Right atrium auricular region (tissue), 2 donors: ENCODE data around the gene DCUN1D4. TPM values are rescaled to one million over a fixed set of nuclear protein-coding genes. Genes with fewer than 3 reads are reported as not detected.

Experiments
- DNase-seq: peaks from one replicate; pipeline ENCODE4 v3.0.0-alpha.2; 2019; ENCODE audit warnings: low spot score
- H3K27ac ChIP-seq, 2 donors: fragments of 200-600 bp; sonication (generic); 1 replicate in 1 of 2; 2 replicates in 1 of 2; pipeline ENCODE4 v1.5.1; 2016 to 2019
- H3K27me3 ChIP-seq, 2 donors: fragments of 200-600 bp; sonication (generic); one replicate each; pipeline versions ENCODE4 v1.5.1 to v1.6.0; 2017 to 2019
- H3K36me3 ChIP-seq: fragments of 200-600 bp; sonication (generic); one replicate; pipeline ENCODE4 v1.5.1; 2016
- H3K4me1 ChIP-seq, 2 donors: fragments of 200-600 bp; sonication (generic); one replicate each; pipeline versions ENCODE4 v1.5.1 to v1.6.0; 2017 to 2019
- H3K4me3 ChIP-seq, 2 donors: fragments of 200-600 bp; sonication (generic); 1 replicate in 1 of 2; 2 replicates in 1 of 2; pipeline ENCODE4 v1.5.1; 2017 to 2019; ENCODE audit warnings: mild to moderate bottlenecking in 1 of 2, moderate library complexity in 1 of 2
- H3K9me3 ChIP-seq, 2 donors: fragments of 200-600 bp; sonication (generic); one replicate each; pipeline ENCODE4 v1.5.1; 2019
- total RNA-seq, 2 donors: library from RNA; depleted of rRNA; stranded (reverse); fragments of >200 nt; gene quantifications; one replicate each; pipeline ENCODE4 v1.1.0, GENCODE V29; 2016
- TF ChIP-seq, protein P1 (sequence below), 2 donors: fragments of 200-600 bp; sonication (generic); IDR thresholded peaks; one replicate each; pipeline ENCODE4 v1.5.1; 2019; ENCODE audit warnings: antibody characterized with exemption in 2 of 2

DCUN1D4 gene
- total RNA-seq, 2 donors from 2014 or later, result 22.6 to 26.1 TPM

DNA sequence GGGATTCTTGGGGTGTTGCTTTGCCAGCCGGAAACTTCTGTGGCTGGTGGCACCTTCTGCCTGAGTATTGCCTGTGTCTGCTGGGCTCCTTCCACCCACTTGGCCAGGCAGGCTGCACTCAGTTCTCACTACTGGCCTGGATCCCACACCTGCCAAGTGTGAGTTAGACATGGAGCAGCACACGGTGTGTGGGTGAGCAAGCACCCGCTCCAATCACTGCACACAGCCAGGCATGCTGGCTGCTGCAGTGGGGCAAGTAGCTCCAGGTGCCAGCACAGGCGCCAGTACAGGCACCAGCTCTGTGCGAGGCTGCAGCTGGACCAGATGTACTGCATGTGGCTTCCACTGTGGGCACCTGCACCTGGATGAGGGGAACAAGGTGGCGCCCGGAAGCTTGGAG is 23.9 kb downstream of the DCUN1D4 start:
- DNase-seq, result no peak
- H3K4me3 ChIP-seq, result no peak overlapping the region
- TF ChIP-seq, protein P1, sequence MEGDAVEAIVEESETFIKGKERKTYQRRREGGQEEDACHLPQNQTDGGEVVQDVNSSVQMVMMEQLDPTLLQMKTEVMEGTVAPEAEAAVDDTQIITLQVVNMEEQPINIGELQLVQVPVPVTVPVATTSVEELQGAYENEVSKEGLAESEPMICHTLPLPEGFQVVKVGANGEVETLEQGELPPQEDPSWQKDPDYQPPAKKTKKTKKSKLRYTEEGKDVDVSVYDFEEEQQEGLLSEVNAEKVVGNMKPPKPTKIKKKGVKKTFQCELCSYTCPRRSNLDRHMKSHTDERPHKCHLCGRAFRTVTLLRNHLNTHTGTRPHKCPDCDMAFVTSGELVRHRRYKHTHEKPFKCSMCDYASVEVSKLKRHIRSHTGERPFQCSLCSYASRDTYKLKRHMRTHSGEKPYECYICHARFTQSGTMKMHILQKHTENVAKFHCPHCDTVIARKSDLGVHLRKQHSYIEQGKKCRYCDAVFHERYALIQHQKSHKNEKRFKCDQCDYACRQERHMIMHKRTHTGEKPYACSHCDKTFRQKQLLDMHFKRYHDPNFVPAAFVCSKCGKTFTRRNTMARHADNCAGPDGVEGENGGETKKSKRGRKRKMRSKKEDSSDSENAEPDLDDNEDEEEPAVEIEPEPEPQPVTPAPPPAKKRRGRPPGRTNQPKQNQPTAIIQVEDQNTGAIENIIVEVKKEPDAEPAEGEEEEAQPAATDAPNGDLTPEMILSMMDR (IDR thresholded peaks at IDR 0.05), result no peak
- peaks cover 49% of the 10 kb centered on the region for H3K36me3 ChIP-seq
- H3K4me1 ChIP-seq, result no peaks in the 10 kb centered on the region
- H3K27me3 ChIP-seq, result no peaks in the 10 kb centered on the region
- no peaks in the 10 kb centered on the region for H3K9me3 ChIP-seq
- no peak overlapping the region for H3K27ac ChIP-seq

DNA sequence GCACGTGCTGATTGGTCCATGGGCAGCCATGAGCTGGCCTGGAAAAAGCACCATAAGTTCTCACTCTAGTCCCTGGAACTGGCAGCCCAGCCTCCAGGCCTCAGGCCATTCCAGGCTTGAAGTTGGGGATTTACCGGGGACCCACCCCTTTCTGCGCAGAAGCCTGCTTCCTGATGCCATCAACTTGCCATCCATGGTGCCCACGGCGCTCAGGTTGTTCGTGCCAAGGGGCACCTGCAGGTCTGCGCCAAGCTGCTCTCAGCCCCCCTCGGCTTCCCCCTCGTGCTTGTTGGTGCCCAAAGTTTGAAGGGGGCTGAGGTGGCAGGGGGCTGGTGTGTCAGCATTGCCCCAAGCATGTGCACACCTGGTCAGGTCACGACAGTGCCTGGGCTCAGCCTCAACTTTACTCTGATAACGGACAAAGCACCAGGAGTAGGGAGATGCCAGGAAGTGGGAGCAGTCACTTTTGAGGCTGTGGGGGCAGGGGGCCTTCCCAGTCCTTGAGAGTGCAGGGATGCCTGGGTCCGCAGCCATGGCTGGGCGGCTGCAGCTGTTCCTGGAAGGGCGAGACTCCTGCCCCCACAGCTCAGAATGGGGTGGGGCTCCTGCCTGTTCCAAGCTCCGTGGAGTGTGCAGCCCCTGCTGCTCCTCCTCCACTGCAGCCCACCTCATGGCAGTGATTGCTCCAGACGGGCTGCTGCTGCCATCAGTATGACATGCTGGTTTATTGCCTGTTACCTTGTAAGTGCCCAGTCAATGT is 24.9 kb downstream of the DCUN1D4 start:
- Histone ChIP-seq H3K27me3 (no peaks in the 10 kb centered on the region), H3K4me3 (no peak overlapping the region), H3K36me3 (peaks cover 56% of the 10 kb centered on the region), H3K9me3 (no peaks in the 10 kb centered on the region), H3K4me1 (no peaks in the 10 kb centered on the region), H3K27ac (no peak overlapping the region)
- DNase-seq, result no peak
- TF ChIP-seq, protein P1 (IDR thresholded peaks at IDR 0.05), result no peak

DNA sequence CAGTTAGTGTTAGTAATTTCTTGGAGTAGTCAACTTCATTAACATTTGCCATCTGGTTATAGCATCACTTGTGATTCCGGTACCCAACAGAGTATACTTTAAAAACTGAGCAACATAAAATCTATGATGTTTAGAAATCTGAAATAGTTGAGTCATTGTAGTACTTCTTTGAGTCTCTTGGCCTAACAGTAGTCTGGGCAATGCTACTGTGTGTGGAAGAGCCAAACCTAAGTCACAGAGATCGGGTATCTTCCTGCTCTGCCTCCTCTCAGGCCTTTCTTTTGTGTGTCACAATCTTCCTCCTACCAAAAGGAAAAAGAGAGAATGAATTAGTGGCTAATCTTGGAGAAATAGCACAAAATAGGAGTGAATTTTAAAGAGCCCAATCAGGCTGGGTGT is 25.5 kb downstream of the DCUN1D4 start:
- H3K4me1 ChIP-seq, result no peaks in the 10 kb centered on the region
- H3K9me3 ChIP-seq, result no peaks in the 10 kb centered on the region
- H3K36me3 ChIP-seq, result peaks cover 61% of the 10 kb centered on the region
- no peak overlapping the region for H3K27ac ChIP-seq
- DNase-seq, result no peak
- H3K27me3 ChIP-seq, result no peaks in the 10 kb centered on the region
- TF ChIP-seq, protein P1 (IDR thresholded peaks at IDR 0.05), result no peak
- H3K4me3 ChIP-seq, result no peak overlapping the region

DNA sequence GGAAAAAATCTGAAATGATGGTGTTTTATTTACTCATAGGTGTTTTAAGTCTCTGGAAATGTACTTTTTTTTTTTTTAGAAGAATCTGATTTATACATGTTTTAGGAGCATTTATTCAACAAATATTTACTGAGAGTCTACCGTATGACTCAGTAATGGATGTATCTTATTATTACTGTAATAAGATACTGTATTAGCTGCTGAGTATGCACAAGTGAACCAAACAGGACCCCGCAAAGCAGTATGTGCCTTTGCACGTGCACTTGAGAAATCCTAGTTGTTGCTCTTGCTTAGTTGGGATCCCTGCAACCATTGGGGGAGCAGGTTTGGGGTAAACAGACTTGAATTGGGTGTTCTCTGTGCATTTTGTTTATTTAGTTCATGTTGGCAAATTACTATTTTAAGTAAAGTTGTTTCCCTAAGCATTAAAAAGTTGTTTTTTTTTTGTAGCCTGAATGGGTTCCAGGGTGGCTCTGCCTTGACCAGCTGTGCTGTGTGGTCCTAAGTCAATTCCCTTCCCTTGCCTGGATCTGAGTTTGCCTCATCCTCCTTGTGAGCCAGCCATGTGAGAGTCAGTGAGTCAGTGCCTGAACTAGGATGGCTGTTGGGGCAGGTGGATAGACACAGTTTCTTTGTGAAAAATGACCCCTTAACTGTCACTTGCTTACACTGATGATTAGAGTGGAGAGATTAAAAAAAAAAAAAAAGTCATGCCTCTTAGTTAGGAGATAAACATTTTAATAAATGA is 27.7 kb downstream of the DCUN1D4 start:
- DNase-seq, result no peak
- peaks cover 60% of the 10 kb centered on the region for H3K36me3 ChIP-seq
- H3K4me3 ChIP-seq, result no peak overlapping the region
- H3K27me3 ChIP-seq, result no peaks in the 10 kb centered on the region
- no peak overlapping the region for H3K27ac ChIP-seq
- H3K9me3 ChIP-seq, result no peaks in the 10 kb centered on the region
- no peaks in the 10 kb centered on the region for H3K4me1 ChIP-seq
- TF ChIP-seq, protein P1 (IDR thresholded peaks at IDR 0.05), result no peak

DNA sequence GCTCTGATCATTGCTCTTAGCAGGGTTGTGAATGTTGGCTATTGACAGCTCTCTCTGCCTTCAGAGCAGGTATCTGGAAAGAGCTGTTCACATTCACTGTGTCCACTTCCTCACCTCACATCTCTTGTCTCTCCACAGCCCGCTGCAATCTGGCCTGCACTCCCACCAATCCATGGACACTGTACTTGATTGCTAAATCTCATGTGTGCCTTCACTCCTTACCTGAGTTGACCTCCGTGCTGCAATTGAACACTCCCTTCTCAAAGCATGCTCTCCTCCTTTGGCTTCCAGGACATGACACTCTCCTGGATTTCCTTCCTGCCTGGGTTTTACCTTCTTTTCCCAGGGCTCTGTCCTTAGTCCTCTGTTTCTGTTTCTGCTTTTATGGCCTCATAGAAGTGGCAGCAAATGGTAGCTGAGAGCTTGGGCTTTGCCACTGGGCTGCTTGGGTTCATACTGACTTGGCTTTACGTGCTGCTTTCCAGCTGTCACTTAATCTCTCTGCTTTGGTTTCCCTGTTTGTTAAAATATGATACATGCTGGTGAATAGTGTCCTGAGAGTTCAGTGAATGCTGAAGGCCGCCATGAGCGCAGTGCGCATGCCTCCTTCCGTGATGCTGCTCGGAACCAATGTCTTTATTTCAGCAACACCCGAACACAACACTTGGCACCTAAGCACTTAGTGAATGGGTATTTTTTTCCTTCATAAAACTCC is 29.5 kb downstream of the DCUN1D4 start:
- Histone ChIP-seq H3K4me3 (no peak overlapping the region), H3K9me3 (no peaks in the 10 kb centered on the region), H3K27me3 (no peaks in the 10 kb centered on the region), H3K4me1 (no peaks in the 10 kb centered on the region), H3K36me3 (peaks cover 62% of the 10 kb centered on the region), H3K27ac (no peak overlapping the region)
- TF ChIP-seq, protein P1 (IDR thresholded peaks at IDR 0.05), result no peak
- no peak for DNase-seq
